Skeletal muscle tissue (tissue), 4 donors: ENCODE measurements around the gene HOTAIR. TPM values are rescaled to one million over a fixed set of nuclear protein-coding genes. Genes with fewer than 3 reads are reported as not detected.
A peak's percentile ranks its signal among the peaks of the same experiment; 100 is the strongest.

Source experiments
- H3K27ac ChIP-seq: one replicate; pipeline ENCODE4 v1.7.0; 2013; ENCODE audit warnings: mild to moderate bottlenecking, low read depth, low read length, inconsistent platforms
- H3K27me3 ChIP-seq, 3 donors: one replicate each; pipeline ENCODE4 v1.7.0; 2013; ENCODE audit warnings: low read length in 3 of 3; ENCODE audit not compliant: control insufficient read depth in 3 of 3, insufficient read depth in 3 of 3
- H3K36me3 ChIP-seq, 3 donors: one replicate each; pipeline ENCODE4 v1.7.0; 2013; ENCODE audit warnings: low read length in 3 of 3; ENCODE audit not compliant: control insufficient read depth in 3 of 3, insufficient read depth in 3 of 3
- H3K4me1 ChIP-seq, 3 donors: one replicate each; pipeline ENCODE4 v1.7.0; 2013; ENCODE audit warnings: low read length in 3 of 3, mild to moderate bottlenecking in 3 of 3; ENCODE audit not compliant: control insufficient read depth in 3 of 3, insufficient read depth in 3 of 3
- H3K4me3 ChIP-seq, 3 donors: one replicate each; pipeline ENCODE4 v1.7.0; 2013; ENCODE audit warnings: low read length in 3 of 3
- H3K9ac ChIP-seq, 3 donors: one replicate each; pipeline ENCODE4 v1.7.0; 2013; ENCODE audit warnings: low read length in 3 of 3, mild to moderate bottlenecking in 3 of 3, moderate library complexity in 2 of 3, low read depth in 1 of 3
- H3K9me3 ChIP-seq, 3 donors: one replicate each; pipeline ENCODE4 v1.7.0; 2013; ENCODE audit warnings: low read length in 3 of 3; ENCODE audit not compliant: control insufficient read depth in 3 of 3
- total RNA-seq: library from RNA; depleted of rRNA; stranded (reverse); fragments of >200 nt; gene quantifications from one replicate; pipeline ENCODE4 v1.2.3, GENCODE V29; 2014
- donor health status: Osteomylitis.

The HOTAIR gene
- total RNA-seq, 1 donor from 2014 or later, result 2.1 TPM

DNA sequence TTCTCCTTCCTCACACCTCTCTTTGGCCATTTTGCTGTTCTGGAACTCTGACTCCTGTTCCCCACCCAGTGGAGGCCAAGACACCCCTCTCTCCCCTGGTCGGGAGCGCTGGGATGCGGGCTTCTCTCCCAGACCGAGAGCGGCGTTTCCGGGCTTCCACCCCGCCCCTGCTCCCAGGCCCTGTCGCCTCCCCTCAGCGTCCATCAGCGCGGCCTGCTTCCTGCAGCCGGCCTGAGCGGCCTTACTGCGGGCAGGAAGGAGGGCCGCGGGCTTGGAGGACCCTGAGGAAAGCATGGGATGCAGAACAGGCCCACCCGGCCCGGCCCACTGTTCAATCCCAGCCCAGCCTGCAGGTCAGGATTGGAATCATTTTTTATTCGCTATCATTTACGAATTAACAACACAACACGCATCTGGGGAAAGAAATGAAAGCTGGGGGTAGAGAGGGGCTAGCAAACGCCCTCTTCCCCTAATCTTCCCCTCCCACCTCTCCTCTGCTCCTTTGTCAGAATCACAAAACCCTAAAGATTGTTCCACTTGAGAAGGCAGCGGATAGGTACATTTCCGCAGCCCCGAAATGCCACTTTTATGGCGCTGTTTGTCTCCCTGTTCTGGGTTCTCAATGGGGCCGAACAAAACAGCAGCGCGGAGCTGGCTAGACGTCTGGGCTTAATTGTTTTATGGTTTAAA, 30.2 kb upstream of the HOTAIR start:
- H3K9me3 ChIP-seq, result no peaks in the 10 kb centered on the region
- peaks cover 0 to 3% (median 0%) of the 10 kb centered on the region in 3 donors for H3K27me3 ChIP-seq
- peaks cover 54 to 88% (median 71%) of the 10 kb centered on the region in 3 donors for H3K4me1 ChIP-seq
- peak overlapping the region; percentile 57 to 76 (median 72) for H3K4me3 ChIP-seq
- H3K27ac ChIP-seq, result peak overlapping the region; percentile 85
- H3K9ac ChIP-seq, result peak overlapping the region; percentile 75 to 91 (median 87)
- H3K36me3 ChIP-seq, result no peaks in the 10 kb centered on the region

GRCh38 chr12:54004063-54004840, 29.5 kb upstream of the HOTAIR start:
- Histone ChIP-seq H3K9me3 (no peaks in the 10 kb centered on the region), H3K27ac (peak overlapping the region; percentile 85), H3K27me3 (peaks cover 0 to 3% (median 0%) of the 10 kb centered on the region in 3 donors), H3K9ac (peak overlapping the region; percentile 60 to 91 (median 63)), H3K36me3 (no peaks in the 10 kb centered on the region), H3K4me1 (peaks cover 48 to 81% (median 65%) of the 10 kb centered on the region in 3 donors), H3K4me3 (peak overlapping the region; percentile 35 to 76 (median 72))

DNA sequence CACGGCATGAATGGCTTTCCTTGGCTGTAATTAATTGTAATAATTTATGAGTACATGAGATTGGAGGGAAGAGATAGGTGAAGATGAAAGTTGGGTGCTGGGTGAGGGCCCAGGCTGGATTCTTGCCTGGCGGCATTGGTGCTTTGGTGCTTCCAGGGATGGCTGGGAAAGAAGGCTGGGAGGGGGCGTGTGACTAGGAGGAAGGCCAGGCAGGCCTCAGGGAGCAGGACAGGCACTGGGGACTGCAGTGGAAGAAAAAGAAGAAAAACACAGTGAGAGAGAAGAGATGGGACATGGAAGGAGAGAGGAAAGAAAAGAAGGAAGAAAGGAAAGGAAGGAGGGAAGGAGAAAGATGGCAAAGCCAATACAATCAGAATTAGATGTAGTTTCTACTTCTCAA, 28.9 kb upstream of the HOTAIR start:
- no peaks in the 10 kb centered on the region for H3K36me3 ChIP-seq
- H3K4me3 ChIP-seq, result peak overlapping the region; percentile 20 to 35 (median 29)
- peaks cover 0 to 3% (median 0%) of the 10 kb centered on the region in 3 donors for H3K27me3 ChIP-seq
- peak overlapping the region; percentile 60 to 91 (median 61) for H3K9ac ChIP-seq
- peak overlapping the region; percentile 85 for H3K27ac ChIP-seq
- H3K9me3 ChIP-seq, result no peaks in the 10 kb centered on the region
- peaks cover 51 to 80% (median 68%) of the 10 kb centered on the region in 3 donors for H3K4me1 ChIP-seq

GRCh38 chr12:54002915-54003389, 28.2 kb upstream of the HOTAIR start:
- peaks cover 51 to 81% (median 69%) of the 10 kb centered on the region in 3 donors for H3K4me1 ChIP-seq
- peak overlapping the region; percentile 100 for H3K27ac ChIP-seq
- H3K9me3 ChIP-seq, result no peaks in the 10 kb centered on the region
- no peaks in the 10 kb centered on the region for H3K36me3 ChIP-seq
- peak overlapping the region; percentile 77 to 99 (median 99) for H3K9ac ChIP-seq
- peak overlapping the region; percentile 14 to 88 (median 54) for H3K4me3 ChIP-seq
- peaks cover 0 to 3% (median 0%) of the 10 kb centered on the region in 3 donors for H3K27me3 ChIP-seq

DNA sequence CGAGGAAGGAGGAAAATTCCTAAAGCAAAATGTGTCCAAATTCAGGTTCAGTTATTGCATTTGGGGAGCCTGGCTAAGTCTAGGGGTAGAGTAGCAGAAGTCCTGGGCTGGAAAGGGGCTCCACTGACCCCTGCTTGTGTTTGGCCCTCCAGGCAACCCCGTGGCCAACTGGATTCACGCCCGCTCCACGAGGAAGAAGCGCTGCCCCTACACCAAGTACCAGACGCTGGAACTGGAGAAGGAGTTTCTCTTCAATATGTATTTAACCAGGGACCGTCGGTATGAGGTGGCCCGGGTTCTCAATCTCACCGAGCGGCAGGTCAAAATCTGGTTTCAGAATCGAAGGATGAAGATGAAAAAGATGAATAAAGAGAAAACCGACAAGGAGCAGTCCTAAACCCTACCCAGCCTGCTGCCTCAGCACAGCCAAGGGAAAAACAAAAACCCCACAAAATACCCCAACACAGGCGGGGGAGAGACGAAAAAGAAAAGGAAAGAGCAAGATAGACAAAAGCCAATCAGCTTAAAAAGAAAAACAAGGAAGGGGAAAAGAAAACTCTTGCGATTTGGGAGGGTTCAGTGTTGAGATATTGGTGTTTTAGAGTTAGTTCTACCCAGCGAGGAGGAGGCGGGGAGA, 27.6 kb upstream of the HOTAIR start:
- Histone ChIP-seq H3K4me1 (peaks cover 50 to 83% (median 67%) of the 10 kb centered on the region in 3 donors), H3K27ac (peak overlapping the region; percentile 100), H3K27me3 (peaks cover 0 to 3% (median 0%) of the 10 kb centered on the region in 3 donors), H3K4me3 (peak overlapping the region; percentile 60 to 93 (median 88)), H3K9me3 (no peaks in the 10 kb centered on the region), H3K9ac (peak overlapping the region; percentile 77 to 99 (median 99)), H3K36me3 (no peaks in the 10 kb centered on the region)

- Histone ChIP-seq H3K4me1 (peaks cover 48 to 83% (median 66%) of the 10 kb centered on the region in 3 donors), H3K4me3 (peak overlapping the region; percentile 88 to 93 (median 89)), H3K9ac (peak overlapping the region; percentile 95 to 99 (median 99)), H3K27ac (peak overlapping the region; percentile 100), H3K9me3 (no peaks in the 10 kb centered on the region), H3K27me3 (peaks cover 0 to 6% (median 0%) of the 10 kb centered on the region in 3 donors), H3K36me3 (no peaks in the 10 kb centered on the region)
Observed at GRCh38 chr12:54001283-54002187, 26.8 kb upstream of the HOTAIR start.

- peaks cover 50 to 79% (median 59%) of the 10 kb centered on the region in 3 donors for H3K4me1 ChIP-seq
- H3K9me3 ChIP-seq, result no peaks in the 10 kb centered on the region
- peak within 1 kb of the TSS; percentile 96 to 99 (median 99) for H3K9ac ChIP-seq
- peaks cover 0 to 7% (median 0%) of the 10 kb centered on the region in 3 donors for H3K27me3 ChIP-seq
- peak within 1 kb of the TSS; percentile 100 for H3K27ac ChIP-seq
- peak within 1 kb of the TSS; percentile 88 to 93 (median 89) for H3K4me3 ChIP-seq
- H3K36me3 ChIP-seq, result no peaks in the 10 kb centered on the region
Observed at GRCh38 chr12:54000116-54001114, 25.7 kb upstream of the HOTAIR start, which contains the start of gene HOXC9. HOXC9 (plus strand) TSS chr12:54000161; CDS start chr12:54000189, 28 bp downstream.

GRCh38 chr12:53999559-54000115, 24.9 kb upstream of the HOTAIR start:
- Histone ChIP-seq H3K4me1 (peaks cover 51 to 79% (median 61%) of the 10 kb centered on the region in 3 donors), H3K27ac (peak overlapping the region; percentile 100), H3K36me3 (no peaks in the 10 kb centered on the region), H3K27me3 (peaks cover 0 to 7% (median 0%) of the 10 kb centered on the region in 3 donors), H3K4me3 (peak overlapping the region; percentile 88 to 93 (median 89)), H3K9ac (peak overlapping the region; percentile 95 to 99 (median 99)), H3K9me3 (no peaks in the 10 kb centered on the region)
